ENCODE results near the gene RASD1. TPM values are rescaled to one million over a fixed set of nuclear protein-coding genes. Genes with fewer than 3 reads are reported as not detected.
"Not testable (repeated sequence)": the region's sequence is repeated elsewhere in the genome, so short reads cannot be mapped to it uniquely, and the experiment has no call there.

RASD1 gene
- total RNA-seq, 1 experiment from 2014 or later = not detected

- DNase-seq (ENCODE audit: low spot score) = no peak
These were observed 1.1 kb upstream of the RASD1 start for GRCh38 chr17:17497065-17497844.

GRCh38 chr17:17495536-17496188 is 533 bp downstream of the RASD1 start:
- DNase-seq (ENCODE audit: low spot score) = no peak

- no peak for DNase-seq (ENCODE audit: low spot score)
These were observed 1.2 kb downstream of the RASD1 start for GRCh38 chr17:17494870-17495535.

GRCh38 chr17:17494499-17494869 is 1.7 kb downstream of the RASD1 start:
- no peak for DNase-seq (ENCODE audit: low spot score)

- no peak for DNase-seq (ENCODE audit: low spot score)
These were observed 2.2 kb downstream of the RASD1 start for GRCh38 chr17:17493986-17494466.

GRCh38 chr17:17493249-17493985 is 2.8 kb downstream of the RASD1 start:
- DNase-seq (ENCODE audit: low spot score) = no peak

- no peak for DNase-seq (ENCODE audit: low spot score)
These were observed 3.6 kb downstream of the RASD1 start for GRCh38 chr17:17492571-17492970.

- DNase-seq (ENCODE audit: low spot score) = no peak
These were observed 4.1 kb downstream of the RASD1 start for GRCh38 chr17:17492085-17492484.

GRCh38 chr17:17491546-17491988 is 4.6 kb downstream of the RASD1 start:
- DNase-seq (ENCODE audit: low spot score) = no peak

GRCh38 chr17:17491031-17491471 is 5.1 kb downstream of the RASD1 start:
- DNase-seq (ENCODE audit: low spot score) = no peak

- DNase-seq (ENCODE audit: low spot score) = no peak
These were observed 8.2 kb downstream of the RASD1 start for GRCh38 chr17:17487998-17488397.

- not testable (repeated sequence) for DNase-seq (ENCODE audit: low spot score)
These were observed 9.8 kb downstream of the RASD1 start for GRCh38 chr17:17486416-17486815.

- DNase-seq (ENCODE audit: low spot score) = no peak
These were observed 10.8 kb downstream of the RASD1 start for GRCh38 chr17:17485420-17485819.

- DNase-seq (ENCODE audit: low spot score) = no peak
These were observed 11.7 kb downstream of the RASD1 start for GRCh38 chr17:17484451-17484899.

- DNase-seq (ENCODE audit: low spot score) = no peak
These were observed 14.3 kb downstream of the RASD1 start for GRCh38 chr17:17481860-17482259.

- no peak for DNase-seq (ENCODE audit: low spot score)
These were observed 15.5 kb downstream of the RASD1 start for GRCh38 chr17:17480593-17481148.

GRCh38 chr17:17479209-17479608 is 17.0 kb downstream of the RASD1 start:
- no peak for DNase-seq (ENCODE audit: low spot score)

- peak; percentile 86 for DNase-seq (ENCODE audit: low spot score)
These were observed 19.2 kb downstream of the RASD1 start, which contains the start of gene MED9 for GRCh38 chr17:17476865-17477467. Gene MED9 (plus strand): TSS chr17:17477000. CDS start chr17:17477042, 42 bp downstream.

GRCh38 chr17:17474341-17474740 is 21.9 kb downstream of the RASD1 start:
- DNase-seq (ENCODE audit: low spot score) = no peak

GRCh38 chr17:17472333-17472920 is 23.8 kb downstream of the RASD1 start:
- DNase-seq (ENCODE audit: low spot score) = no peak
